SK-N-SH treated with all-trans-retinoic acid at 6 μM for 48 hours (cell line): Measurements from ENCODE around the gene GRK3.

ENCODE experiments used
- ATAC-seq: fragments of 200-7000 bp; cut with Tn5 transposase; 3 replicates; pipeline ENCODE4 v1.9.1; 2020; ENCODE audit warnings: mild to moderate bottlenecking, moderate library complexity
- ARNTL ChIP-seq: fragments of 450-650 bp; formaldehyde crosslinking; IDR thresholded peaks from 2 replicates; pipeline ENCODE4 v1.5.0; 2020; ENCODE audit warnings: low read depth, mild to moderate bottlenecking, moderate library complexity, borderline replicate concordance
- BACH2 ChIP-seq: fragments of 250-450 bp; sonication (Bioruptor Pico); IDR thresholded peaks from 2 replicates; pipeline ENCODE4 v1.9.0; 2021; ENCODE audit warnings: mild to moderate bottlenecking, borderline replicate concordance
- CSDC2 ChIP-seq: fragments of 250-450 bp; sonication (Bioruptor Pico); IDR thresholded peaks from 2 replicates; pipeline ENCODE4 v1.5.0; 2020; ENCODE audit warnings: mild to moderate bottlenecking, moderate library complexity
- ESRRG ChIP-seq: fragments of 250-450 bp; sonication (Bioruptor Pico); IDR thresholded peaks from 2 replicates; pipeline ENCODE4 v1.6.1; 2021; ENCODE audit warnings: mild to moderate bottlenecking
- GLIS3 ChIP-seq: fragments of 250-450 bp; sonication (Bioruptor Pico); IDR thresholded peaks from 2 replicates; pipeline ENCODE4 v1.5.0; 2020; ENCODE audit warnings: mild to moderate bottlenecking, moderate library complexity
- ISL1 ChIP-seq: fragments of 250-450 bp; sonication (Bioruptor Pico); IDR thresholded peaks from 2 replicates; pipeline ENCODE4 v2.1.2; 2022; ENCODE audit warnings: mild to moderate bottlenecking, moderate library complexity
- OSR1 ChIP-seq: fragments of 250-450 bp; sonication (Bioruptor Pico); IDR thresholded peaks from 2 replicates; pipeline ENCODE4 v1.8.0; 2022; ENCODE audit warnings: moderate library complexity, mild to moderate bottlenecking, inconsistent platforms
- PATZ1 ChIP-seq: fragments of 250-450 bp; sonication (Bioruptor Pico); IDR thresholded peaks from 2 replicates; pipeline ENCODE4 v1.8.0; 2020; ENCODE audit warnings: mild to moderate bottlenecking, moderate library complexity, borderline replicate concordance
- POU6F1 ChIP-seq: fragments of 250-450 bp; sonication (Bioruptor Pico); IDR thresholded peaks from 2 replicates; pipeline ENCODE4 v1.8.0; 2021; ENCODE audit warnings: low read depth, mild to moderate bottlenecking, moderate library complexity, borderline replicate concordance
- PPARA ChIP-seq: fragments of 250-450 bp; sonication (Bioruptor Pico); IDR thresholded peaks from 2 replicates; pipeline ENCODE4 v1.5.0; 2020; ENCODE audit warnings: mild to moderate bottlenecking, borderline replicate concordance
- RARB ChIP-seq: fragments of 250-450 bp; sonication (Bioruptor Pico); IDR thresholded peaks from 2 replicates; pipeline ENCODE4 v1.8.0; 2021; ENCODE audit warnings: mild to moderate bottlenecking, moderate library complexity
- SNAI2 ChIP-seq: fragments of 250-450 bp; sonication (Bioruptor Pico); IDR thresholded peaks from 2 replicates; pipeline ENCODE4 v1.5.0; 2020; ENCODE audit warnings: mild to moderate bottlenecking, moderate library complexity
- TCF4 ChIP-seq: fragments of 250-450 bp; sonication (Bioruptor Pico); IDR thresholded peaks from 2 replicates; pipeline ENCODE4 v1.8.0; 2021; ENCODE audit warnings: mild to moderate bottlenecking, moderate library complexity, borderline replicate concordance
- TOX ChIP-seq: fragments of 250-450 bp; sonication (Bioruptor Pico); IDR thresholded peaks from 2 replicates; pipeline ENCODE4 v1.8.0; 2021; ENCODE audit warnings: mild to moderate bottlenecking, moderate library complexity, borderline replicate concordance
- ZC3H10 ChIP-seq: fragments of 250-450 bp; sonication (Bioruptor Pico); IDR thresholded peaks from 2 replicates; pipeline ENCODE4 v1.5.1; 2021; ENCODE audit warnings: mild to moderate bottlenecking, moderate library complexity
- ZFP3 ChIP-seq: fragments of 250-450 bp; sonication (Bioruptor Pico); IDR thresholded peaks from 2 replicates; pipeline ENCODE4 v1.5.0; 2020; ENCODE audit warnings: mild to moderate bottlenecking, moderate library complexity
- ZNF565 ChIP-seq: fragments of 450-650 bp; formaldehyde crosslinking; conservative IDR thresholded peaks from 2 replicates; pipeline ENCODE4 v1.5.0; 2020; ENCODE audit warnings: low read depth, mild to moderate bottlenecking, moderate library complexity
- ZNF70 ChIP-seq: fragments of 450-650 bp; formaldehyde crosslinking; IDR thresholded peaks from 2 replicates; pipeline ENCODE4 v1.5.0; 2020; ENCODE audit warnings: mild to moderate bottlenecking, moderate library complexity
- ZNF8 ChIP-seq: fragments of 450-650 bp; formaldehyde crosslinking; IDR thresholded peaks from 2 replicates; pipeline ENCODE4 v1.5.0; 2020; ENCODE audit warnings: mild to moderate bottlenecking, moderate library complexity
- TF ChIP-seq, protein P1 (sequence below): fragments of 250-450 bp; sonication (Bioruptor Pico); IDR thresholded peaks from 2 replicates; pipeline ENCODE4 v1.5.0; 2020; ENCODE audit warnings: mild to moderate bottlenecking, moderate library complexity
- TF ChIP-seq, protein P2 (sequence below): fragments of 250-450 bp; sonication (Bioruptor Pico); IDR thresholded peaks from 2 replicates; pipeline ENCODE4 v1.5.1; 2021; ENCODE audit warnings: mild to moderate bottlenecking, moderate library complexity

GRK3 gene

GRCh38 chr22:25735650-25736049 is 171.2 kb downstream of the GRK3 start:
- TF ChIP-seq ESRRG = no peak
- TF ChIP-seq ZNF565 (CRISPR knock-in tag) = no peak
- no peak for TF ChIP-seq SNAI2 (CRISPR knock-in tag)
- TF ChIP-seq ZNF8 = no peak
- TF ChIP-seq RARB = no peak
- no peak for TF ChIP-seq OSR1 (CRISPR knock-in tag)
- no peak for TF ChIP-seq POU6F1 (CRISPR knock-in tag)
- no peak for TF ChIP-seq BACH2 (CRISPR knock-in tag)
- TF ChIP-seq GLIS3 (CRISPR knock-in tag) = no peak
- no peak for TF ChIP-seq ZFP3 (CRISPR knock-in tag)
- TF ChIP-seq, protein P1, sequence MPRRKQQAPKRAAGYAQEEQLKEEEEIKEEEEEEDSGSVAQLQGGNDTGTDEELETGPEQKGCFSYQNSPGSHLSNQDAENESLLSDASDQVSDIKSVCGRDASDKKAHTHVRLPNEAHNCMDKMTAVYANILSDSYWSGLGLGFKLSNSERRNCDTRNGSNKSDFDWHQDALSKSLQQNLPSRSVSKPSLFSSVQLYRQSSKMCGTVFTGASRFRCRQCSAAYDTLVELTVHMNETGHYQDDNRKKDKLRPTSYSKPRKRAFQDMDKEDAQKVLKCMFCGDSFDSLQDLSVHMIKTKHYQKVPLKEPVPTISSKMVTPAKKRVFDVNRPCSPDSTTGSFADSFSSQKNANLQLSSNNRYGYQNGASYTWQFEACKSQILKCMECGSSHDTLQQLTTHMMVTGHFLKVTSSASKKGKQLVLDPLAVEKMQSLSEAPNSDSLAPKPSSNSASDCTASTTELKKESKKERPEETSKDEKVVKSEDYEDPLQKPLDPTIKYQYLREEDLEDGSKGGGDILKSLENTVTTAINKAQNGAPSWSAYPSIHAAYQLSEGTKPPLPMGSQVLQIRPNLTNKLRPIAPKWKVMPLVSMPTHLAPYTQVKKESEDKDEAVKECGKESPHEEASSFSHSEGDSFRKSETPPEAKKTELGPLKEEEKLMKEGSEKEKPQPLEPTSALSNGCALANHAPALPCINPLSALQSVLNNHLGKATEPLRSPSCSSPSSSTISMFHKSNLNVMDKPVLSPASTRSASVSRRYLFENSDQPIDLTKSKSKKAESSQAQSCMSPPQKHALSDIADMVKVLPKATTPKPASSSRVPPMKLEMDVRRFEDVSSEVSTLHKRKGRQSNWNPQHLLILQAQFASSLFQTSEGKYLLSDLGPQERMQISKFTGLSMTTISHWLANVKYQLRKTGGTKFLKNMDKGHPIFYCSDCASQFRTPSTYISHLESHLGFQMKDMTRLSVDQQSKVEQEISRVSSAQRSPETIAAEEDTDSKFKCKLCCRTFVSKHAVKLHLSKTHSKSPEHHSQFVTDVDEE (CRISPR knock-in tag) = no peak
- TF ChIP-seq ISL1 (CRISPR knock-in tag) = no peak
- no peak for TF ChIP-seq PATZ1 (CRISPR knock-in tag)
- TF ChIP-seq, protein P2, sequence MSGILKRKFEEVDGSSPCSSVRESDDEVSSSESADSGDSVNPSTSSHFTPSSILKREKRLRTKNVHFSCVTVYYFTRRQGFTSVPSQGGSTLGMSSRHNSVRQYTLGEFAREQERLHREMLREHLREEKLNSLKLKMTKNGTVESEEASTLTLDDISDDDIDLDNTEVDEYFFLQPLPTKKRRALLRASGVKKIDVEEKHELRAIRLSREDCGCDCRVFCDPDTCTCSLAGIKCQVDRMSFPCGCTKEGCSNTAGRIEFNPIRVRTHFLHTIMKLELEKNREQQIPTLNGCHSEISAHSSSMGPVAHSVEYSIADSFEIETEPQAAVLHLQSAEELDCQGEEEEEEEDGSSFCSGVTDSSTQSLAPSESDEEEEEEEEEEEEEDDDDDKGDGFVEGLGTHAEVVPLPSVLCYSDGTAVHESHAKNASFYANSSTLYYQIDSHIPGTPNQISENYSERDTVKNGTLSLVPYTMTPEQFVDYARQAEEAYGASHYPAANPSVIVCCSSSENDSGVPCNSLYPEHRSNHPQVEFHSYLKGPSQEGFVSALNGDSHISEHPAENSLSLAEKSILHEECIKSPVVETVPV (CRISPR knock-in tag) = no peak
- no peak for TF ChIP-seq TCF4
- no peak for TF ChIP-seq CSDC2 (CRISPR knock-in tag)
- no peak for TF ChIP-seq PPARA (CRISPR knock-in tag)
- TF ChIP-seq, all 23 proteins: peak for 0
- no peak for ATAC-seq

- ATAC-seq = no peak
- TF ChIP-seq TOX (CRISPR knock-in tag) = no peak
- TF ChIP-seq PATZ1 (CRISPR knock-in tag) = no peak
- no peak for TF ChIP-seq ARNTL
- TF ChIP-seq ISL1 (CRISPR knock-in tag) = no peak
- TF ChIP-seq, protein P2 (CRISPR knock-in tag) = no peak
- no peak for TF ChIP-seq ZC3H10 (CRISPR knock-in tag)
- TF ChIP-seq ZNF70 (CRISPR knock-in tag) = no peak
- TF ChIP-seq POU6F1 (CRISPR knock-in tag) = no peak
These were observed 172.0 kb downstream of the GRK3 start for GRCh38 chr22:25736378-25737011.
